Measurements from ENCODE around the gene FOXL2.

Gene FOXL2

GRCh38 chr3:138941259-138941885 is 5.6 kb downstream of the FOXL2 start:
- peak; percentile 73 for TF ChIP-seq CTCF (conservative IDR thresholded peaks at IDR 0.05; ENCODE audit: low read depth, low read length)
- no peak overlapping the region for H3K4me3 ChIP-seq (ENCODE audit: low read depth, low read length)
- peak; percentile 64 for DNase-seq (ENCODE audit: low read depth)

GRCh38 chr3:138940446-138940845 is 6.5 kb downstream of the FOXL2 start:
- no peak overlapping the region for H3K4me3 ChIP-seq (ENCODE audit: low read depth, low read length)
- no peak for TF ChIP-seq CTCF (conservative IDR thresholded peaks at IDR 0.05; ENCODE audit: low read depth, low read length)
- no peak for DNase-seq (ENCODE audit: low read depth)

GRCh38 chr3:138939561-138940241 is 7.2 kb downstream of the FOXL2 start:
- no peak for TF ChIP-seq CTCF (conservative IDR thresholded peaks at IDR 0.05; ENCODE audit: low read depth, low read length)
- DNase-seq (ENCODE audit: low read depth), result no peak
- H3K4me3 ChIP-seq (ENCODE audit: low read depth, low read length), result no peak overlapping the region

- no peak overlapping the region for H3K4me3 ChIP-seq (ENCODE audit: low read depth, low read length)
- no peak for TF ChIP-seq CTCF (conservative IDR thresholded peaks at IDR 0.05; ENCODE audit: low read depth, low read length)
- DNase-seq (ENCODE audit: low read depth), result no peak
These were observed 7.9 kb downstream of the FOXL2 start for GRCh38 chr3:138938877-138939560.

GRCh38 chr3:138938056-138938876 is 8.7 kb downstream of the FOXL2 start:
- H3K4me3 ChIP-seq (ENCODE audit: low read depth, low read length), result no peak overlapping the region
- no peak for TF ChIP-seq CTCF (conservative IDR thresholded peaks at IDR 0.05; ENCODE audit: low read depth, low read length)
- DNase-seq (ENCODE audit: low read depth), result no peak

GRCh38 chr3:138937690-138938055 is 9.3 kb downstream of the FOXL2 start:
- no peak for TF ChIP-seq CTCF (conservative IDR thresholded peaks at IDR 0.05; ENCODE audit: low read depth, low read length)
- H3K4me3 ChIP-seq (ENCODE audit: low read depth, low read length), result no peak overlapping the region
- no peak for DNase-seq (ENCODE audit: low read depth)
